ENCODE measurements around the gene LAMA1.

LAMA1 gene

DNA sequence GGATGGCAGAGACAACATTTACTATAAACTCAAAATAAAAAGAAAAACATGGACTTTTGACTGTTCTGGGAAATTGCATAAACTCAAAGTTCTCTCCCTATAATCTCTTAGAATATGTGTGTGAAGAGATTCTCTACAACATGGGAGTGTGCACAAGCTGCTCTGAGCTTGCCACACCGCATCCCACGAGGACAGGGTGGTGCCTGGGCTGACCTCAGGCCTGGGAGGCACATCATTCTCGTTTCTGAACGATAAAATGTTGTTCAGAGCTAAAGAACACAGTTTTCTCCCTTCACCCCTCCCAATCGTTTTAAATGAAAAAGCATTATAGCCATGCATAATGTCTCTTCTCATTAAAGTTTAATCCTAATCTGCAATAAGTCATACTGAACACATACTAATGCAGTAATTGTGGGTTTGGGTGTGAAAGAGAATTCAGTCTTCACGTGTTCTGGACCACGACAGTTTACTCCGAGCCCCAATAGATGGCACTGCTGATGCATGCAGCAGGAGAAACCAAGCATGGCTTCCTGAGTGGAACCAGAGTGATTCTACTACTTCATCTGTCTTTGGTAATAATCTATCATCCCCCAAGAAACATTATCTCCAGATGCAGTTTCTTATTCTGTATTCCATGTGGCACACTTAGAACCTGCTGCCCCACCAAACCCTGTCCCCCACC lies 46.9 kb upstream of the LAMA1 start:
- H3F3A ChIP-seq (ENCODE audit: insufficient read depth, low read length): no peaks in the 10 kb centered on the region
- no peaks in the 10 kb centered on the region for H3K9me3 ChIP-seq (replicated peaks; ENCODE audit: insufficient read depth, low read length)
- H3K27ac ChIP-seq (ENCODE audit: low read length): no peak overlapping the region
- no peaks in the 10 kb centered on the region for H3K4me1 ChIP-seq (ENCODE audit: low read length)
- no peaks in the 10 kb centered on the region for H3K9me2 ChIP-seq (replicated peaks; ENCODE audit: insufficient read depth, low read length)
- H3K4me3 ChIP-seq (ENCODE audit: low read length): no peak overlapping the region
- no peak for TF ChIP-seq EZH2 (optimal IDR thresholded peaks at IDR 0.05; ENCODE audit: low read depth, low read length)
- TF ChIP-seq, protein P1, sequence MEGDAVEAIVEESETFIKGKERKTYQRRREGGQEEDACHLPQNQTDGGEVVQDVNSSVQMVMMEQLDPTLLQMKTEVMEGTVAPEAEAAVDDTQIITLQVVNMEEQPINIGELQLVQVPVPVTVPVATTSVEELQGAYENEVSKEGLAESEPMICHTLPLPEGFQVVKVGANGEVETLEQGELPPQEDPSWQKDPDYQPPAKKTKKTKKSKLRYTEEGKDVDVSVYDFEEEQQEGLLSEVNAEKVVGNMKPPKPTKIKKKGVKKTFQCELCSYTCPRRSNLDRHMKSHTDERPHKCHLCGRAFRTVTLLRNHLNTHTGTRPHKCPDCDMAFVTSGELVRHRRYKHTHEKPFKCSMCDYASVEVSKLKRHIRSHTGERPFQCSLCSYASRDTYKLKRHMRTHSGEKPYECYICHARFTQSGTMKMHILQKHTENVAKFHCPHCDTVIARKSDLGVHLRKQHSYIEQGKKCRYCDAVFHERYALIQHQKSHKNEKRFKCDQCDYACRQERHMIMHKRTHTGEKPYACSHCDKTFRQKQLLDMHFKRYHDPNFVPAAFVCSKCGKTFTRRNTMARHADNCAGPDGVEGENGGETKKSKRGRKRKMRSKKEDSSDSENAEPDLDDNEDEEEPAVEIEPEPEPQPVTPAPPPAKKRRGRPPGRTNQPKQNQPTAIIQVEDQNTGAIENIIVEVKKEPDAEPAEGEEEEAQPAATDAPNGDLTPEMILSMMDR (IDR thresholded peaks at IDR 0.05; ENCODE audit: low read length): peak; percentile 28
- H2AFZ ChIP-seq (ENCODE audit: low read length): 0 out of 2 replicates have a peak overlapping the region, but pooled peaks have one; percentile 26
- no peaks in the 10 kb centered on the region for H3K79me2 ChIP-seq (ENCODE audit: low read length)
- no peaks in the 10 kb centered on the region for H3K36me3 ChIP-seq (replicated peaks; ENCODE audit: insufficient read depth, low read length)
- no peaks in the 10 kb centered on the region for H4K20me1 ChIP-seq (ENCODE audit: insufficient read depth, low read length)
- H3K9ac ChIP-seq (ENCODE audit: low read length): no peak overlapping the region
- peak; percentile 40 for DNase-seq
- no peaks in the 10 kb centered on the region for H3K27me3 ChIP-seq (replicated peaks; ENCODE audit: insufficient read depth, low read length)
- no peak overlapping the region for H3K4me2 ChIP-seq (ENCODE audit: low read depth, low read length)

DNA sequence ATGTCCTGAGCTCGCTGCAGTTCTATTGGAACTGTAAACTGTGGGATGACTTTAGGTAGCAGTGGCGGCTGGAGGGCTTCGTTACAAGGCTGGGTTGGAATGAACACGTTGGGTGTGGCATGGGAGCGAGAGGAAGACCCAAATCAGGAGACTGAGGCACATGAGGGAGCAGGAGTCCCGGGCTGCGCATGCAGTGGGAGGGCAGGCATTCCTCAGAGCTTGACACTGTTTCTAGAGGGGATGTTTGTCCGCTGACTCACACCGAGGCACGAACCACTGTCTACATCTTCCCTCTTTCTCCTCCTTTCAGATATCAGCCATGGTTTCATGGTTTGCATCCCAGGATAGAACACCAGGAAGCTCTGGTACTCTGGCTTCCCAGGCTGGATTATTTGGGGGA lies 40.6 kb upstream of the LAMA1 start:
- no peaks in the 10 kb centered on the region for H3K9me2 ChIP-seq (replicated peaks; ENCODE audit: insufficient read depth, low read length)
- H3K27me3 ChIP-seq (replicated peaks; ENCODE audit: insufficient read depth, low read length): no peaks in the 10 kb centered on the region
- H3K4me2 ChIP-seq (ENCODE audit: low read depth, low read length): no peak overlapping the region
- DNase-seq: no peak
- no peaks in the 10 kb centered on the region for H3F3A ChIP-seq (ENCODE audit: insufficient read depth, low read length)
- H3K9me3 ChIP-seq (replicated peaks; ENCODE audit: insufficient read depth, low read length): no peaks in the 10 kb centered on the region
- H3K79me2 ChIP-seq (ENCODE audit: low read length): no peaks in the 10 kb centered on the region
- H3K27ac ChIP-seq (ENCODE audit: low read length): no peak overlapping the region
- no peak overlapping the region for H3K4me3 ChIP-seq (ENCODE audit: low read length)
- H2AFZ ChIP-seq (ENCODE audit: low read length): no peak overlapping the region
- H3K9ac ChIP-seq (ENCODE audit: low read length): no peak overlapping the region
- H3K36me3 ChIP-seq (replicated peaks; ENCODE audit: insufficient read depth, low read length): no peaks in the 10 kb centered on the region
- H3K4me1 ChIP-seq (ENCODE audit: low read length): no peaks in the 10 kb centered on the region
- no peak for TF ChIP-seq EZH2phosphoT487 (IDR thresholded peaks at IDR 0.05; ENCODE audit: low read length)
- TF ChIP-seq EZH2 (optimal IDR thresholded peaks at IDR 0.05; ENCODE audit: low read depth, low read length): no peak
- TF ChIP-seq, protein P1 (IDR thresholded peaks at IDR 0.05; ENCODE audit: low read length): no peak
- no peaks in the 10 kb centered on the region for H4K20me1 ChIP-seq (ENCODE audit: insufficient read depth, low read length)

- Histone ChIP-seq H3K9me3 (replicated peaks; ENCODE audit: insufficient read depth, low read length) (no peaks in the 10 kb centered on the region), H3K27me3 (replicated peaks; ENCODE audit: insufficient read depth, low read length) (no peaks in the 10 kb centered on the region)
Measured at GRCh38 chr18:7157760-7158159, 40.2 kb upstream of the LAMA1 start.

More at GRCh38 chr18:7157760-7158159, 40.2 kb upstream of the LAMA1 start:
- Histone ChIP-seq H3K4me3 (ENCODE audit: low read length) (no peak overlapping the region), H4K20me1 (ENCODE audit: insufficient read depth, low read length) (no peaks in the 10 kb centered on the region), H3K9me2 (replicated peaks; ENCODE audit: insufficient read depth, low read length) (no peaks in the 10 kb centered on the region), H3K9ac (ENCODE audit: low read length) (no peak overlapping the region), H3F3A (ENCODE audit: insufficient read depth, low read length) (no peaks in the 10 kb centered on the region), H3K4me2 (ENCODE audit: low read depth, low read length) (no peak overlapping the region), H2AFZ (ENCODE audit: low read length) (no peak overlapping the region), H3K36me3 (replicated peaks; ENCODE audit: insufficient read depth, low read length) (no peaks in the 10 kb centered on the region), H3K27ac (ENCODE audit: low read length) (no peak overlapping the region), H3K79me2 (ENCODE audit: low read length) (no peaks in the 10 kb centered on the region), H3K4me1 (ENCODE audit: low read length) (no peaks in the 10 kb centered on the region)
- DNase-seq: no peak
- TF ChIP-seq EZH2phosphoT487 (IDR thresholded peaks at IDR 0.05; ENCODE audit: low read length) (no peak), EZH2 (optimal IDR thresholded peaks at IDR 0.05; ENCODE audit: low read depth, low read length) (no peak)
- TF ChIP-seq, protein P1 (IDR thresholded peaks at IDR 0.05; ENCODE audit: low read length): no peak

All from MM.1S (cell line).